SK-N-SH treated with all-trans-retinoic acid at 6 μM for 48 hours (cell line): ENCODE results near the gene KIAA0513.

ENCODE experiments used
- ATAC-seq: fragments of 200-7000 bp; cut with Tn5 transposase; 3 replicates; pipeline ENCODE4 v1.9.1; 2020; ENCODE audit warnings: mild to moderate bottlenecking, moderate library complexity
- ARNTL ChIP-seq: fragments of 450-650 bp; formaldehyde crosslinking; IDR thresholded peaks from 2 replicates; pipeline ENCODE4 v1.5.0; 2020; ENCODE audit warnings: low read depth, mild to moderate bottlenecking, moderate library complexity, borderline replicate concordance
- BACH2 ChIP-seq: fragments of 250-450 bp; sonication (Bioruptor Pico); IDR thresholded peaks from 2 replicates; pipeline ENCODE4 v1.9.0; 2021; ENCODE audit warnings: mild to moderate bottlenecking, borderline replicate concordance
- CREB5 ChIP-seq: fragments of 250-450 bp; sonication (Bioruptor Pico); IDR thresholded peaks from 2 replicates; pipeline ENCODE4 v1.5.1; 2020; ENCODE audit warnings: low read depth, mild to moderate bottlenecking, moderate library complexity
- CSDC2 ChIP-seq: fragments of 250-450 bp; sonication (Bioruptor Pico); IDR thresholded peaks from 2 replicates; pipeline ENCODE4 v1.5.0; 2020; ENCODE audit warnings: mild to moderate bottlenecking, moderate library complexity
- ESRRG ChIP-seq: fragments of 250-450 bp; sonication (Bioruptor Pico); IDR thresholded peaks from 2 replicates; pipeline ENCODE4 v1.6.1; 2021; ENCODE audit warnings: mild to moderate bottlenecking
- ISL1 ChIP-seq: fragments of 250-450 bp; sonication (Bioruptor Pico); IDR thresholded peaks from 2 replicates; pipeline ENCODE4 v2.1.2; 2022; ENCODE audit warnings: mild to moderate bottlenecking, moderate library complexity
- OSR1 ChIP-seq: fragments of 250-450 bp; sonication (Bioruptor Pico); IDR thresholded peaks from 2 replicates; pipeline ENCODE4 v1.8.0; 2022; ENCODE audit warnings: moderate library complexity, mild to moderate bottlenecking, inconsistent platforms
- PATZ1 ChIP-seq: fragments of 250-450 bp; sonication (Bioruptor Pico); IDR thresholded peaks from 2 replicates; pipeline ENCODE4 v1.8.0; 2020; ENCODE audit warnings: mild to moderate bottlenecking, moderate library complexity, borderline replicate concordance
- PPARA ChIP-seq: fragments of 250-450 bp; sonication (Bioruptor Pico); IDR thresholded peaks from 2 replicates; pipeline ENCODE4 v1.5.0; 2020; ENCODE audit warnings: mild to moderate bottlenecking, borderline replicate concordance
- RARB ChIP-seq: fragments of 250-450 bp; sonication (Bioruptor Pico); IDR thresholded peaks from 2 replicates; pipeline ENCODE4 v1.8.0; 2021; ENCODE audit warnings: mild to moderate bottlenecking, moderate library complexity
- SNAI2 ChIP-seq: fragments of 250-450 bp; sonication (Bioruptor Pico); IDR thresholded peaks from 2 replicates; pipeline ENCODE4 v1.5.0; 2020; ENCODE audit warnings: mild to moderate bottlenecking, moderate library complexity
- TCF4 ChIP-seq: fragments of 250-450 bp; sonication (Bioruptor Pico); IDR thresholded peaks from 2 replicates; pipeline ENCODE4 v1.8.0; 2021; ENCODE audit warnings: mild to moderate bottlenecking, moderate library complexity, borderline replicate concordance
- TOX ChIP-seq: fragments of 250-450 bp; sonication (Bioruptor Pico); IDR thresholded peaks from 2 replicates; pipeline ENCODE4 v1.8.0; 2021; ENCODE audit warnings: mild to moderate bottlenecking, moderate library complexity, borderline replicate concordance
- ZC3H10 ChIP-seq: fragments of 250-450 bp; sonication (Bioruptor Pico); IDR thresholded peaks from 2 replicates; pipeline ENCODE4 v1.5.1; 2021; ENCODE audit warnings: mild to moderate bottlenecking, moderate library complexity
- ZFP3 ChIP-seq: fragments of 250-450 bp; sonication (Bioruptor Pico); IDR thresholded peaks from 2 replicates; pipeline ENCODE4 v1.5.0; 2020; ENCODE audit warnings: mild to moderate bottlenecking, moderate library complexity
- ZNF565 ChIP-seq: fragments of 450-650 bp; formaldehyde crosslinking; conservative IDR thresholded peaks from 2 replicates; pipeline ENCODE4 v1.5.0; 2020; ENCODE audit warnings: low read depth, mild to moderate bottlenecking, moderate library complexity
- ZNF70 ChIP-seq: fragments of 450-650 bp; formaldehyde crosslinking; IDR thresholded peaks from 2 replicates; pipeline ENCODE4 v1.5.0; 2020; ENCODE audit warnings: mild to moderate bottlenecking, moderate library complexity
- ZNF8 ChIP-seq: fragments of 450-650 bp; formaldehyde crosslinking; IDR thresholded peaks from 2 replicates; pipeline ENCODE4 v1.5.0; 2020; ENCODE audit warnings: mild to moderate bottlenecking, moderate library complexity
- TF ChIP-seq, protein P1 (sequence below): fragments of 250-450 bp; sonication (Bioruptor Pico); IDR thresholded peaks from 2 replicates; pipeline ENCODE4 v1.8.0; 2021; ENCODE audit warnings: low read depth, mild to moderate bottlenecking, moderate library complexity, borderline replicate concordance

Gene KIAA0513

DNA sequence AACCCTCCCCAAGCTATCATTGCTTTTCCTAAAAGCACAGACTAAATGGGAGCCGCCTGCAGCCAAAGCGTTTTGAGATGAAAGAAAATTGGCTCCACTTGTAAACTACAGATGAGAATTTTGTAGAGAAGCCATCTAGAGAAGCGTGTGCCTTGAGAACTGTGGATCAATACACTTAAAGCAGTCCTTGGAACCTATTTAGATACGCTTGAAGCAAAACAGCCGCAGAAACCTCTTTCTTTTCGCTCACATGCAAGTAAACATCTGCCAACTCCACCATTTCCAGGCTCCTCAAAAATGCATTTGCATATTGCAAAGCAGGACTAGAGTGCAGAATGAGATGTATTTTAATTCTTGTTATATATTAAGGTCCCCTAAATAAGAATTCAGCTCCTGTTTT is 13.1 kb downstream of the KIAA0513 start:
- ATAC-seq = no peak
- no peak for TF ChIP-seq ARNTL (CRISPR knock-in tag)
- TF ChIP-seq CSDC2 (CRISPR knock-in tag) = no peak
- TF ChIP-seq PATZ1 (CRISPR knock-in tag) = no peak
- no peak for TF ChIP-seq PPARA (CRISPR knock-in tag)
- TF ChIP-seq ZNF8 (CRISPR knock-in tag) = no peak
- no peak for TF ChIP-seq BACH2 (CRISPR knock-in tag)
- TF ChIP-seq ZNF70 (CRISPR knock-in tag) = no peak
- no peak for TF ChIP-seq TCF4 (CRISPR knock-in tag)
- TF ChIP-seq OSR1 (CRISPR knock-in tag) = no peak
- no peak for TF ChIP-seq ZC3H10 (CRISPR knock-in tag)
- TF ChIP-seq, protein P1, sequence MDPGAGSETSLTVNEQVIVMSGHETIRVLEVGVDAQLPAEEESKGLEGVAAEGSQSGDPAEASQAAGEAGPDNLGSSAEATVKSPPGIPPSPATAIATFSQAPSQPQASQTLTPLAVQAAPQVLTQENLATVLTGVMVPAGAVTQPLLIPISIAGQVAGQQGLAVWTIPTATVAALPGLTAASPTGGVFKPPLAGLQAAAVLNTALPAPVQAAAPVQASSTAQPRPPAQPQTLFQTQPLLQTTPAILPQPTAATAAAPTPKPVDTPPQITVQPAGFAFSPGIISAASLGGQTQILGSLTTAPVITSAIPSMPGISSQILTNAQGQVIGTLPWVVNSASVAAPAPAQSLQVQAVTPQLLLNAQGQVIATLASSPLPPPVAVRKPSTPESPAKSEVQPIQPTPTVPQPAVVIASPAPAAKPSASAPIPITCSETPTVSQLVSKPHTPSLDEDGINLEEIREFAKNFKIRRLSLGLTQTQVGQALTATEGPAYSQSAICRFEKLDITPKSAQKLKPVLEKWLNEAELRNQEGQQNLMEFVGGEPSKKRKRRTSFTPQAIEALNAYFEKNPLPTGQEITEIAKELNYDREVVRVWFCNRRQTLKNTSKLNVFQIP = no peak
- no peak for TF ChIP-seq ISL1 (CRISPR knock-in tag)
- no peak for TF ChIP-seq ESRRG
- TF ChIP-seq CREB5 (CRISPR knock-in tag) = no peak
- no peak for TF ChIP-seq ZNF565 (CRISPR knock-in tag)
- no peak for TF ChIP-seq ZFP3

GRCh38 chr16:85041219-85042166 is 13.9 kb downstream of the KIAA0513 start:
- TF ChIP-seq ZNF565 (CRISPR knock-in tag) = no peak
- no peak for TF ChIP-seq PPARA (CRISPR knock-in tag)
- no peak for TF ChIP-seq ZC3H10 (CRISPR knock-in tag)
- TF ChIP-seq CREB5 (CRISPR knock-in tag) = no peak
- no peak for TF ChIP-seq ZNF8 (CRISPR knock-in tag)
- no peak for TF ChIP-seq ISL1 (CRISPR knock-in tag)
- no peak for TF ChIP-seq PATZ1 (CRISPR knock-in tag)
- TF ChIP-seq SNAI2 (CRISPR knock-in tag) = no peak
- TF ChIP-seq, protein P1 = no peak
- no peak for TF ChIP-seq RARB (CRISPR knock-in tag)
- no peak for TF ChIP-seq TOX (CRISPR knock-in tag)
- TF ChIP-seq, all 23 proteins: peak for 0
- no peak for ATAC-seq
